Naive thymus-derived CD8-positive, alpha-beta T cell (primary cell): ENCODE results near the gene NR4A1. TPM values are rescaled to one million over a fixed set of nuclear protein-coding genes. Genes with fewer than 3 reads are reported as not detected.

Experiments used
- ATAC-seq, 2 donors: fragments of 150-1000 bp; cut with Tn5 transposase in 1 of 2; sonication (Bioruptor Pico), chemical (Tn5 transposase) in 1 of 2; 1 replicate in 1 of 2; 2 replicates in 1 of 2; pipeline ENCODE4 v1.10.0; 2021; ENCODE audit warnings: mild to moderate bottlenecking in 2 of 2, moderate library complexity in 2 of 2
- POLR2A ChIA-PET: fragments of 350-600 bp; sonication (Branson Sonifier 250); formaldehyde crosslinking; loops from one replicate; lab custom pipeline; 2021; ENCODE audit warnings: antibody characterized with exemption; lab: Charles Lee
- DNase-seq, 10 donors: peaks; one replicate each; pipeline versions ENCODE4 v3.0.0 to v3.0.0-alpha.2; 2020 to 2022
- H3K27ac Mint-ChIP-seq, 10 donors: one replicate each; pipeline ENCODE4 v1.8.0; 2020 to 2022; ENCODE audit warnings: mild to moderate bottlenecking in 10 of 10, mixed read lengths in 10 of 10, moderate library complexity in 4 of 10, inconsistent platforms in 1 of 10
- H3K27me3 Mint-ChIP-seq, 5 donors: one replicate each; pipeline ENCODE4 v1.8.0; 2021 to 2022; ENCODE audit warnings: mixed read lengths in 5 of 5
- H3K36me3 Mint-ChIP-seq, 3 donors: one replicate each; pipeline ENCODE4 v1.8.0; 2020 to 2022; ENCODE audit warnings: mixed read lengths in 3 of 3, mild to moderate bottlenecking in 2 of 3, inconsistent platforms in 1 of 3
- H3K4me1 Mint-ChIP-seq, 4 donors: one replicate each; pipeline ENCODE4 v1.8.0; 2021 to 2022; ENCODE audit warnings: mixed read lengths in 4 of 4
- H3K4me3 Mint-ChIP-seq, 10 donors: one replicate each; pipeline ENCODE4 v1.8.0; 2020 to 2022; ENCODE audit warnings: mild to moderate bottlenecking in 10 of 10, mixed read lengths in 10 of 10, moderate library complexity in 6 of 10, inconsistent platforms in 1 of 10
- H3K9me3 Mint-ChIP-seq, 9 donors: one replicate each; pipeline ENCODE4 v1.8.0; 2020 to 2022; ENCODE audit warnings: mixed read lengths in 9 of 9, mild to moderate bottlenecking in 3 of 9, inconsistent platforms in 1 of 9, moderate library complexity in 1 of 9
- polyA plus RNA-seq, 3 donors: library from polyadenylated mRNA; unstranded; fragments of 300-500 nt; fragmentation: Illumina TruSeq; gene quantifications; one replicate each; pipeline ENCODE4 v1.2.3, GENCODE V29; 2021
- total RNA-seq, 8 experiments: library from RNA in 2 of 8; stranded (reverse) in 2 of 8; gene quantifications; one replicate each; pipeline ENCODE4 v1.2.3 and lab custom pipeline; 2021 to 2026

The NR4A1 gene
- total and polyA plus RNA-seq, 5 experiments from 2014 or later, result 0.39 to 2.4 (median 0.79) TPM

GRCh38 chr12:52063082-52063924, 12.1 kb downstream of the NR4A1 start:
- H3K9me3 Mint-ChIP-seq, result no peaks in the 10 kb centered on the region
- no peaks in the 10 kb centered on the region for H3K27me3 Mint-ChIP-seq
- peak overlapping the region in 1 of 10 donors; percentile 24 for H3K27ac Mint-ChIP-seq
- H3K36me3 Mint-ChIP-seq, result no peaks in the 10 kb centered on the region
- POLR2A ChIA-PET, result interaction anchor here (1.1 kb wide), 1 partner anchor 16 kb away, joined by 4 read pairs; no protein-coding TSS in a partner anchor
- H3K4me1 Mint-ChIP-seq, result peaks cover 0 to 5% (median 0%) of the 10 kb centered on the region in 4 donors
- H3K4me3 Mint-ChIP-seq, result no peak overlapping the region
- DNase-seq (no peak), ATAC-seq (no peak)

GRCh38 chr12:52063981-52064649, 12.9 kb downstream of the NR4A1 start:
- Mint-ChIP-seq H3K27me3 (no peaks in the 10 kb centered on the region), H3K27ac (no peak overlapping the region), H3K4me3 (no peak overlapping the region), H3K9me3 (no peaks in the 10 kb centered on the region), H3K4me1 (peaks cover 2 to 5% (median 3%) of the 10 kb centered on the region in 4 donors), H3K36me3 (no peaks in the 10 kb centered on the region)
- no peak for DNase-seq
- ATAC-seq, result no peak
- POLR2A ChIA-PET, result interaction anchor here (1.1 kb wide), 1 partner anchor 17 kb away, joined by 4 read pairs; no protein-coding TSS in a partner anchor

- H3K36me3 Mint-ChIP-seq, result peaks cover 0 to 2% (median 0%) of the 10 kb centered on the region in 3 donors
- POLR2A ChIA-PET, result interaction anchor here (0.6 to 2.1 kb wide), 2 partner anchors 41 to 1945 kb away, joined by 6 to 10 read pairs; no protein-coding TSS in a partner anchor
- peak in 1 of 10 donors; percentile 36 for DNase-seq
- ATAC-seq, result no peak
- H3K9me3 Mint-ChIP-seq, result no peaks in the 10 kb centered on the region
- no peaks in the 10 kb centered on the region for H3K27me3 Mint-ChIP-seq
- H3K27ac Mint-ChIP-seq, result peak overlapping the region in 4 of 10 donors; percentile 5 to 46 (median 34)
- peaks cover 19 to 26% (median 23%) of the 10 kb centered on the region in 4 donors for H3K4me1 Mint-ChIP-seq
- H3K4me3 Mint-ChIP-seq, result peak overlapping the region in 1 of 10 donors; percentile 38
Measured at GRCh38 chr12:52066346-52067080, 15.3 kb downstream of the NR4A1 start.

GRCh38 chr12:52067081-52067374, 15.8 kb downstream of the NR4A1 start:
- DNase-seq, result peak in 1 of 10 donors; percentile 43
- H3K4me3 Mint-ChIP-seq, result peak overlapping the region in 1 of 10 donors; percentile 38
- H3K9me3 Mint-ChIP-seq, result no peaks in the 10 kb centered on the region
- no peaks in the 10 kb centered on the region for H3K27me3 Mint-ChIP-seq
- H3K4me1 Mint-ChIP-seq, result peaks cover 22 to 31% (median 27%) of the 10 kb centered on the region in 4 donors
- peak overlapping the region in 2 of 10 donors; percentile 46 to 49 for H3K27ac Mint-ChIP-seq
- H3K36me3 Mint-ChIP-seq, result peaks cover 0 to 4% (median 0%) of the 10 kb centered on the region in 3 donors
- POLR2A ChIA-PET, result interaction anchor here (0.6 to 2.1 kb wide), 3 partner anchors 41 to 1944 kb away, joined by 3 to 10 read pairs (median 6); no protein-coding TSS in a partner anchor
- no peak for ATAC-seq

- no peaks in the 10 kb centered on the region for H3K27me3 Mint-ChIP-seq
- H3K4me3 Mint-ChIP-seq, result peak within 1 kb of the TSS; percentile 91 to 99 (median 96)
- peak within 1 kb of the TSS; percentile 92 to 100 (median 99) for H3K27ac Mint-ChIP-seq
- ATAC-seq, result peak; percentile 94 to 95
- DNase-seq, result peak; percentile 70 to 94 (median 85)
- peaks cover 37 to 55% (median 48%) of the 10 kb centered on the region in 4 donors for H3K4me1 Mint-ChIP-seq
- POLR2A ChIA-PET, result interaction anchor here (0.8 to 2.7 kb wide), 19 partner anchors 9 to 289 kb away, joined by 3 to 28 read pairs (median 5); partner anchors contain the start of genes NR4A1 and TAMALIN
- H3K9me3 Mint-ChIP-seq, result no peaks in the 10 kb centered on the region
- peaks cover 0 to 25% (median 8%) of the 10 kb centered on the region in 3 donors for H3K36me3 Mint-ChIP-seq
Measured at GRCh38 chr12:52069327-52070184, 18.3 kb downstream of the NR4A1 start, which contains the start of gene ATG101. Gene ATG101 (plus strand): TSS chr12:52069978. CDS start chr12:52073651, 3,673 bp downstream.

- POLR2A ChIA-PET, result interaction anchor here (0.8 to 2.7 kb wide), 15 partner anchors 10 to 249 kb away, joined by 3 to 28 read pairs (median 6); partner anchors contain the start of genes NR4A1 and TAMALIN
- Mint-ChIP-seq H3K4me1 (peaks cover 36 to 55% (median 54%) of the 10 kb centered on the region in 4 donors), H3K27ac (peak overlapping the region; percentile 83 to 100 (median 98)), H3K9me3 (no peaks in the 10 kb centered on the region), H3K27me3 (no peaks in the 10 kb centered on the region), H3K36me3 (peaks cover 0 to 33% (median 8%) of the 10 kb centered on the region in 3 donors), H3K4me3 (peak overlapping the region; percentile 91 to 99 (median 96))
- ATAC-seq (peak in 1 of 2 donors; percentile 12), DNase-seq (no peak)
Measured at GRCh38 chr12:52070185-52070925, 19.1 kb downstream of the NR4A1 start.

- H3K9me3 Mint-ChIP-seq, result no peaks in the 10 kb centered on the region
- H3K4me1 Mint-ChIP-seq, result peaks cover 36 to 61% (median 55%) of the 10 kb centered on the region in 4 donors
- POLR2A ChIA-PET, result interaction anchor here (1.0 kb wide), 1 partner anchor 51 kb away, joined by 3 read pairs; no protein-coding TSS in a partner anchor
- no peaks in the 10 kb centered on the region for H3K27me3 Mint-ChIP-seq
- peak overlapping the region in 9 of 10 donors; percentile 0 to 80 (median 39) for H3K27ac Mint-ChIP-seq
- peak overlapping the region in 7 of 10 donors; percentile 10 to 77 (median 24) for H3K4me3 Mint-ChIP-seq
- ATAC-seq (no peak), DNase-seq (peak in 1 of 10 donors; percentile 31)
- H3K36me3 Mint-ChIP-seq, result peaks cover 0 to 66% (median 13%) of the 10 kb centered on the region in 3 donors
Measured at GRCh38 chr12:52073531-52074381, 22.5 kb downstream of the NR4A1 start.

- peak in 1 of 10 donors; percentile 40 for DNase-seq
- Mint-ChIP-seq H3K4me1 (peaks cover 32 to 52% (median 44%) of the 10 kb centered on the region in 4 donors), H3K36me3 (peaks cover 0 to 66% (median 13%) of the 10 kb centered on the region in 3 donors), H3K27ac (peak overlapping the region in 1 of 10 donors; percentile 35), H3K4me3 (peak overlapping the region in 1 of 10 donors; percentile 52), H3K9me3 (no peaks in the 10 kb centered on the region), H3K27me3 (no peaks in the 10 kb centered on the region)
- no peak for ATAC-seq
- POLR2A ChIA-PET, result no interaction called here
Measured at GRCh38 chr12:52074971-52075724, 23.9 kb downstream of the NR4A1 start.

- Mint-ChIP-seq H3K4me3 (no peak overlapping the region), H3K4me1 (peaks cover 26 to 41% (median 35%) of the 10 kb centered on the region in 4 donors), H3K27ac (peak overlapping the region in 1 of 10 donors; percentile 31), H3K9me3 (no peaks in the 10 kb centered on the region), H3K36me3 (peaks cover 0 to 64% (median 13%) of the 10 kb centered on the region in 3 donors), H3K27me3 (no peaks in the 10 kb centered on the region)
- ATAC-seq (no peak), DNase-seq (peak in 1 of 10 donors; percentile 58)
- POLR2A ChIA-PET, result no interaction called here
Measured at GRCh38 chr12:52076811-52077210, 25.6 kb downstream of the NR4A1 start.
